Measurements from ENCODE around the gene ANKS1B. TPM values are rescaled to one million over a fixed set of nuclear protein-coding genes. Genes with fewer than 3 reads are reported as not detected.

ANKS1B gene
- total and polyA plus RNA-seq, 2 of the 4 experiments (the other 2 are of a cell fraction): 0.17 to 0.18 TPM

DNA sequence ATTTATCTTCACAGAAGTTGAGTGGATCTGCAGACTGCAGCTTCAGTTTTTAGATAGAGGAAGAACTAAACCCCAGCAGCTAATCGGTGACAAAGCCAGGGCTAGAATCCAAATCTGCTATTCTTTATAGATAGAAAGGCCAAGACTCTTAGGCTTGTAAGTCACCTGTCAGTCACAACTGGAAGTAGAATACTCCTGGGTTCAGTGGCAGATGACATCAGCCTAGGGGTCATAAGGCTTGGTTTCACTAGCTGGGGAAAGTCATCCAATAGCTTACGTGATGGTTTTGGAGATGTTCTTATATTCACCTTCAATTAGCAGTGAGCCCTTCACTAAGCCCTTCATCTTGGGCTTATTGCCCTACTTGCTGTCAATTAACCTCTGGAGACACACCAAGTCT lies 1246.2 kb downstream of the ANKS1B start:
- peaks cover 4% of the 10 kb centered on the region for H3K36me3 ChIP-seq (ENCODE audit: control insufficient read depth, insufficient read depth, low read length)
- TF ChIP-seq BHLHE40 (IDR thresholded peaks at IDR 0.05; ENCODE audit: low read depth, low read length): no peak
- TF ChIP-seq, protein P1, sequence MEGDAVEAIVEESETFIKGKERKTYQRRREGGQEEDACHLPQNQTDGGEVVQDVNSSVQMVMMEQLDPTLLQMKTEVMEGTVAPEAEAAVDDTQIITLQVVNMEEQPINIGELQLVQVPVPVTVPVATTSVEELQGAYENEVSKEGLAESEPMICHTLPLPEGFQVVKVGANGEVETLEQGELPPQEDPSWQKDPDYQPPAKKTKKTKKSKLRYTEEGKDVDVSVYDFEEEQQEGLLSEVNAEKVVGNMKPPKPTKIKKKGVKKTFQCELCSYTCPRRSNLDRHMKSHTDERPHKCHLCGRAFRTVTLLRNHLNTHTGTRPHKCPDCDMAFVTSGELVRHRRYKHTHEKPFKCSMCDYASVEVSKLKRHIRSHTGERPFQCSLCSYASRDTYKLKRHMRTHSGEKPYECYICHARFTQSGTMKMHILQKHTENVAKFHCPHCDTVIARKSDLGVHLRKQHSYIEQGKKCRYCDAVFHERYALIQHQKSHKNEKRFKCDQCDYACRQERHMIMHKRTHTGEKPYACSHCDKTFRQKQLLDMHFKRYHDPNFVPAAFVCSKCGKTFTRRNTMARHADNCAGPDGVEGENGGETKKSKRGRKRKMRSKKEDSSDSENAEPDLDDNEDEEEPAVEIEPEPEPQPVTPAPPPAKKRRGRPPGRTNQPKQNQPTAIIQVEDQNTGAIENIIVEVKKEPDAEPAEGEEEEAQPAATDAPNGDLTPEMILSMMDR (conservative IDR thresholded peaks at IDR 0.05; ENCODE audit: low read depth, low read length): no peak
- TF ChIP-seq, protein P2, sequence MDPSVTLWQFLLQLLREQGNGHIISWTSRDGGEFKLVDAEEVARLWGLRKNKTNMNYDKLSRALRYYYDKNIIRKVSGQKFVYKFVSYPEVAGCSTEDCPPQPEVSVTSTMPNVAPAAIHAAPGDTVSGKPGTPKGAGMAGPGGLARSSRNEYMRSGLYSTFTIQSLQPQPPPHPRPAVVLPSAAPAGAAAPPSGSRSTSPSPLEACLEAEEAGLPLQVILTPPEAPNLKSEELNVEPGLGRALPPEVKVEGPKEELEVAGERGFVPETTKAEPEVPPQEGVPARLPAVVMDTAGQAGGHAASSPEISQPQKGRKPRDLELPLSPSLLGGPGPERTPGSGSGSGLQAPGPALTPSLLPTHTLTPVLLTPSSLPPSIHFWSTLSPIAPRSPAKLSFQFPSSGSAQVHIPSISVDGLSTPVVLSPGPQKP (IDR thresholded peaks at IDR 0.05; ENCODE audit: borderline replicate concordance, low read depth, low read length): no peak
- no peak for TF ChIP-seq MAZ (IDR thresholded peaks at IDR 0.05; ENCODE audit: borderline replicate concordance, low read depth, low read length)
- no peak for TF ChIP-seq MXI1 (IDR thresholded peaks at IDR 0.05; ENCODE audit: borderline replicate concordance, low read depth, low read length)
- no peak for TF ChIP-seq SMC3 (IDR thresholded peaks at IDR 0.05; ENCODE audit: low read depth, low read length)
- no peak for TF ChIP-seq NFE2L2 (IDR thresholded peaks at IDR 0.05; ENCODE audit: low read depth, low read length)
- TF ChIP-seq MAFK (IDR thresholded peaks at IDR 0.05; ENCODE audit: low read depth, low read length): no peak
- TF ChIP-seq, protein P3, sequence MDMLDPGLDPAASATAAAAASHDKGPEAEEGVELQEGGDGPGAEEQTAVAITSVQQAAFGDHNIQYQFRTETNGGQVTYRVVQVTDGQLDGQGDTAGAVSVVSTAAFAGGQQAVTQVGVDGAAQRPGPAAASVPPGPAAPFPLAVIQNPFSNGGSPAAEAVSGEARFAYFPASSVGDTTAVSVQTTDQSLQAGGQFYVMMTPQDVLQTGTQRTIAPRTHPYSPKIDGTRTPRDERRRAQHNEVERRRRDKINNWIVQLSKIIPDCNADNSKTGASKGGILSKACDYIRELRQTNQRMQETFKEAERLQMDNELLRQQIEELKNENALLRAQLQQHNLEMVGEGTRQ (IDR thresholded peaks at IDR 0.05; ENCODE audit: low read depth, low read length): no peak
- no peak for TF ChIP-seq RAD21 (IDR thresholded peaks at IDR 0.05; ENCODE audit: low read length)
- TF ChIP-seq CEBPB (IDR thresholded peaks at IDR 0.05; ENCODE audit: low read depth, low read length): no peak
- no peak for TF ChIP-seq RCOR1 (IDR thresholded peaks at IDR 0.05; ENCODE audit: insufficient replicate concordance, low read length)
- no peak for TF ChIP-seq CHD1 (IDR thresholded peaks at IDR 0.05; ENCODE audit: low read depth, low read length)
- CTCF ChIA-PET: interaction anchor here (1.2 kb wide), 1 partner anchor 260 kb away, joined by 4 read pairs; no protein-coding TSS in a partner anchor
- H2BK120ac ChIP-seq (ENCODE audit: low read depth, low read length): no peak overlapping the region
- peaks cover 13% of the 10 kb centered on the region; the same call in 1 of the 2 replicates for H3K4me1 ChIP-seq (ENCODE audit: control insufficient read depth, insufficient read depth, low read length)
- H4K91ac ChIP-seq (ENCODE audit: insufficient read depth, low read depth, low read length): no peak overlapping the region
- peaks cover 9% of the 10 kb centered on the region for H3K9me1 ChIP-seq (ENCODE audit: insufficient read depth, low read length)
- no peak overlapping the region for H3K14ac ChIP-seq (replicated peaks; ENCODE audit: low read depth, low read length)
- no peak overlapping the region for H3K18ac ChIP-seq (ENCODE audit: low read depth, low read length)
- no peak overlapping the region for H2AK5ac ChIP-seq (ENCODE audit: low read depth, low read length)
- no peak for ATAC-seq (ENCODE audit: low read depth)
- H4K5ac ChIP-seq (ENCODE audit: low read depth, low read length): no peak overlapping the region
- no peak overlapping the region for H3K27ac ChIP-seq (ENCODE audit: insufficient read depth, low read length)
- no peak overlapping the region for H2BK15ac ChIP-seq (ENCODE audit: low read depth, low read length)
- H2AFZ ChIP-seq (replicated peaks; ENCODE audit: low read length, poor library complexity): no peak overlapping the region
- H3K9me3 ChIP-seq (ENCODE audit: control insufficient read depth, insufficient read depth, low read length): no peaks in the 10 kb centered on the region
- no peak overlapping the region for H3K9ac ChIP-seq (ENCODE audit: low read depth, low read length)
- no peaks in the 10 kb centered on the region for H3K79me1 ChIP-seq (ENCODE audit: low read depth in 1 of 2, low read length in 2 of 2)
- H3K27me3 ChIP-seq (ENCODE audit: control insufficient read depth, insufficient read depth, low read length): no peaks in the 10 kb centered on the region
- no peak for DNase-seq
- no peaks in the 10 kb centered on the region for H4K20me1 ChIP-seq (ENCODE audit: insufficient read depth, low read length)
- no peak overlapping the region for H3K56ac ChIP-seq (ENCODE audit: extremely low read depth, insufficient read depth, low read length)
- no peak overlapping the region for H3K4ac ChIP-seq (ENCODE audit: low read depth, low read length)
- POLR2A ChIA-PET (ENCODE audit: unreplicated experiment): no interaction called here
- H2BK20ac ChIP-seq (ENCODE audit: low read depth, low read length): no peak overlapping the region
- no TSS peak for BruUV-seq (replicated peaks)
- H3K4me2 ChIP-seq (ENCODE audit: low read depth, low read length): no peak overlapping the region
- no CpG with 5 or more reads among the region's 2 CpGs for WGBS, 2 experiments (ENCODE audit: extremely low coverage in 2 of 2, insufficient read length in 1 of 2)
- no peak overlapping the region for H3K23ac ChIP-seq (ENCODE audit: low read depth, low read length)
- dilution Hi-C loops (cut with HindIII; ENCODE audit: low sequenced_read_pairs, unreplicated experiment): no loop called here
- H3K4me3 ChIP-seq (ENCODE audit: insufficient read depth, low read depth, low read length): no peak overlapping the region
- intact Hi-C loops (cut with micrococcal nuclease): no loop called here
- no peak overlapping the region for H4K8ac ChIP-seq (ENCODE audit: low read depth in 2 of 2, low read length in 2 of 2)
- H2AK9ac ChIP-seq (replicated peaks; ENCODE audit: low read depth, low read length, poor library complexity): no peak overlapping the region
- in situ Hi-C loops (cut with MboI; ENCODE audit: low sequenced_read_pairs): no loop called here
- no peak overlapping the region for H2BK5ac ChIP-seq (ENCODE audit: low read depth, low read length, poor library complexity, severe bottlenecking)

All from IMR-90 (cell line).